HG02870 (cell line): ENCODE measurements around the gene DBN1.
"Not testable (repeated sequence)": the region's sequence is repeated elsewhere in the genome, so short reads cannot be mapped to it uniquely, and the experiment has no call there.

ENCODE experiments used
- ATAC-seq: cut with Tn5 transposase; IDR thresholded peaks from one replicate; pipeline ENCODE4 v1.9.1; 2021; ENCODE audit warnings: mild to moderate bottlenecking, moderate library complexity; ENCODE audit not compliant: unreplicated experiment

Gene DBN1

GRCh38 chr5:177491983-177492746 is 18.7 kb upstream of the DBN1 start:
- ATAC-seq: no peak

GRCh38 chr5:177491429-177491945 is 18.1 kb upstream of the DBN1 start:
- ATAC-seq: no peak

GRCh38 chr5:177490992-177491391 is 17.6 kb upstream of the DBN1 start:
- ATAC-seq: no peak

GRCh38 chr5:177490311-177490991 is 17.0 kb upstream of the DBN1 start:
- ATAC-seq: no peak

GRCh38 chr5:177489119-177489716 is 15.8 kb upstream of the DBN1 start:
- no peak for ATAC-seq

- no peak for ATAC-seq
These were observed 14.5 kb upstream of the DBN1 start for GRCh38 chr5:177487975-177488374.

- no peak for ATAC-seq
These were observed 13.7 kb upstream of the DBN1 start for GRCh38 chr5:177487144-177487543.

- ATAC-seq: no peak
These were observed 12.8 kb upstream of the DBN1 start for GRCh38 chr5:177486256-177486655.

- ATAC-seq: not testable (repeated sequence)
These were observed 12.3 kb upstream of the DBN1 start for GRCh38 chr5:177485753-177486152.

- no peak for ATAC-seq
These were observed 11.6 kb upstream of the DBN1 start for GRCh38 chr5:177484902-177485549.

- ATAC-seq: no peak
These were observed 10.8 kb upstream of the DBN1 start for GRCh38 chr5:177483994-177484901.

GRCh38 chr5:177483042-177483441 is 9.6 kb upstream of the DBN1 start:
- no peak for ATAC-seq

- no peak for ATAC-seq
These were observed 8.9 kb upstream of the DBN1 start for GRCh38 chr5:177482359-177482795.

GRCh38 chr5:177479774-177480173 is 6.3 kb upstream of the DBN1 start:
- no peak for ATAC-seq

- no peak for ATAC-seq
These were observed 5.5 kb upstream of the DBN1 start for GRCh38 chr5:177478711-177479646.

- ATAC-seq: no peak
These were observed 4.5 kb upstream of the DBN1 start for GRCh38 chr5:177477701-177478477.

GRCh38 chr5:177476531-177477233 is 3.2 kb upstream of the DBN1 start:
- ATAC-seq: no peak
